HG03064 (cell line): ENCODE data around the gene OSBPL2.

Source experiments
- ATAC-seq: cut with Tn5 transposase; IDR thresholded peaks from one replicate; pipeline ENCODE4 v1.9.1; 2021; ENCODE audit warnings: low read depth; ENCODE audit not compliant: unreplicated experiment

The OSBPL2 gene

DNA sequence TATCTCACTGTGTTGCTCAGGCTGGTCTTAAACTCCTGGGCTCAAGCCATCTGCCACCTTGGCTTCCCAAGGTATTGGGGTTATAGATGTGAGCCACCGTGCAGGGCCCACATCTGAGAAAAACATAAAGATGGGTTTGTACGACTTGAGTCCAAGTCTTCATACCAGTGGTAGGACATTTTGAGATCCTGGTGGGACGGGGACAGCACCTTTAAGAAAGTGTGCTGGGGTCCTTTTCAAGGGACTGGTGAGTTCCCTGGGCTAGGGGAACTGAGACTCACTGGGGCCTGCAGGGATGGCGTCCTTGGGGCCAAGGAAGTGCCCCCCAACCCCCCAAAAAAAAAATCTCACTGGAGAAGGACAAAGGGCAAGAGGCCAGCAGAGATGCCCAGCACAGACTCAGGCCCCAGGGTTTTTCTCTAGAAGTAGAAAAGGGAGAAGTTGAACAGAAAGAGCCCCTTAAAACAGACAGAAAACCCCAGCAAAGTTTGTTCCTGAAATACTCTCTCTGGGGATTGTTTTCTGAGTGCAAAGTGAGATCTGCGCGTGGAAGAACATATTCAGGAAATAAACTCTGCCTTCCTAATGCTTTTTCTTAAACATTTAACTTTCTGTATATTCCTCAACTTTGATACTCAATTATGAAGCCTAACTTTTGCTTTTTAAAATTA, 10.7 kb downstream of the OSBPL2 start:
- no peak for ATAC-seq

DNA sequence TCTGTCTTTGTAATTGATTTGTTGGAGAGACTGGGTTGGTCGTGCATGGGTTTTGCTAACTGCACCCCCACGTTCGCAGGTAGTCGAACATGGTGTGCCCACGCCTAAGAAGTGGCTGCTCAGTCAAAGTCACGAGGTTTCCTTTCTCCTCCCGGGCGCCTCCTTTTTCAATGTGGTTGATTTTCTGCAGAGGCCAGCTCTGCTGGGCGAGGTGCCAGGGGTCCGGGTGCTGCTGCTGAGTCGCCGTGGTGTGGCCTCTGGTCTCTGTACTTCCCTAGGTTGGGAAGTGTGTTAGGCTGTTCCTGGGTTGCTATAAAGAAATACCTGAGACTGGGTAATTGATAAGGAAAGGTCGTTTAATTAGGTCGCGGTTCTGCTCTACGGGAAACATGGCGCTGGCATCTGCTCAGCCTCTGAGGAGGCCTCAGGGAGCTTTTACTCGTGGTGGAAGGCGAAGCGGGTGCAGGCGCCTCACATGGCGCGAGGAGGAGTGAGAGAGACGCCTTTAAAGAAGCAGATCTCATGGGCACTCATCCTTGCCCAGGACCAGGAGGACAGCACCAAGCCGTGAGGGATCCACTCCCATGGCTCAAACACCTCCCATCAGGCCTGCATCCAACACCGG, 14.1 kb downstream of the OSBPL2 start:
- no peak for ATAC-seq

DNA sequence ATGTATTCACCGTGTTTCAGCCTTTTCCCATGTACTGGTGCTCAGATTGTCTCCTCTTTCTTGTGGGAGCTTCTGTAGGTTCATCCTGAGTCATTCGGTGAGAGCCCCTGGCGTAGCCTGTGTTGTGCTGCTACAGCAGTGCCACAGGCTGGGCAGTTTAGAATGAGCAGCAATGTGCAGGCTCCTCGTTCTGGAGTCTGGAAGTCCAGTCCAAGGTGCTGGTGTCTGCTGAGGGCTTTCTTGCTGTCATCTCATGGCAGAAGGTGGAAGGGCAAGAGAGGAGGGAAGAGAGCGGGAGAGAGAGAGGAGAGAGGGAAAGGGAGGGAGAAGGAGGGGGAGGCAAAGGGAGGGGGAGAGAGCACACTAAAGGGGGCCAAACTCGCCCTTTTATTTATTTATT, 15.1 kb downstream of the OSBPL2 start:
- no peak for ATAC-seq

DNA sequence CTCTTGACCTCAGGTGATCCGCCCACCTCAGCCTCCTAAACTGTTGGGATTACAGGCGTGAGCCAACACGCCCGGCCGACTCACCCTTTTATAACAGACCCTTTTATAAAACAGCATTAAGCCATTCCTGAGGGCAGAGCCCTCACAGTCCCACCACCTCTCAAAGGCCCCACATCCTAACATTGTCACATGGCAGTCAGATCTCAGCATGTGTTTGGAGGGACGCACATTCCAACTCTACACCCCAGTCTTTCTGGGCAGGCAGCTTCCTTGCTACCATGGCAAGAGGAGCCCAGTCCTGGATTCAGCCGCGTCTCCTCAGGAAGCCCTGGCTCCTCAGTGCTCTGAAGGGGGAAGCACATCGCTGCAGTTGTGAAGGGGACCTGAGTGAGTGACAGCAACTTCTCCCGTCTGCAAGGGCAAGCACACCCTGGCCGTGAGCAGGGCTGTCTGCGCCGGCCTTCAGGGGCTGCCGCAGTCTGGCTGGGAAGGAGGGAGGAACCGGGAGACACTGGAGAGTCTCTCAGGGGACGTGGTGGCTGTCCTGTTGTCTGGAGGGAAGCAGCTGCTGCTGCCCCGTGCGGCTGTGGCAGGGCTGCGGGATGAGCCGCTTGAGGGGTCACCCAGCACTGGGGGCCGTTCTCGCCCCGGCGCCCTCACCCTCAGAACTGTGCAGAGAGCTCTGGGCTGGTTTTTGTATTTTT, 15.9 kb downstream of the OSBPL2 start:
- ATAC-seq: no peak

DNA sequence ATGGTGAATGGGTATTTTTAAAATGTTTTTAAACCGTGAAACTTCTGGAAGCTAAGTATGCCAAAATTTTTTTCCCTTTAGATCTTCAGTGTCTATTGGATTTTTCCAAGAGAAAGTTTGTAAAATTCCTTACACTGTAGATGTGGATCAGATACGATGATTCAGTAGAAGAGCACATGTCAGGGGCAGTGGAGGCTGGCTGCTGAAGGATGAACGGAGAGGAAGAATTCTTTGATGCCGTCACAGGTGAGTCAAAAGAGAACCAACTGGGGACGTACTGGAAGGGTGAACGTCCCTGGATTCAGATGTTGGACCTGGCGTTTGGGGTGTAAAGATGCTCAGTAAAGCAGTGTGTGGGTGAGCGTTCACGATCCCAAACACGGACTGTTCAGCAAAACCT, 17.7 kb downstream of the OSBPL2 start:
- no peak for ATAC-seq

DNA sequence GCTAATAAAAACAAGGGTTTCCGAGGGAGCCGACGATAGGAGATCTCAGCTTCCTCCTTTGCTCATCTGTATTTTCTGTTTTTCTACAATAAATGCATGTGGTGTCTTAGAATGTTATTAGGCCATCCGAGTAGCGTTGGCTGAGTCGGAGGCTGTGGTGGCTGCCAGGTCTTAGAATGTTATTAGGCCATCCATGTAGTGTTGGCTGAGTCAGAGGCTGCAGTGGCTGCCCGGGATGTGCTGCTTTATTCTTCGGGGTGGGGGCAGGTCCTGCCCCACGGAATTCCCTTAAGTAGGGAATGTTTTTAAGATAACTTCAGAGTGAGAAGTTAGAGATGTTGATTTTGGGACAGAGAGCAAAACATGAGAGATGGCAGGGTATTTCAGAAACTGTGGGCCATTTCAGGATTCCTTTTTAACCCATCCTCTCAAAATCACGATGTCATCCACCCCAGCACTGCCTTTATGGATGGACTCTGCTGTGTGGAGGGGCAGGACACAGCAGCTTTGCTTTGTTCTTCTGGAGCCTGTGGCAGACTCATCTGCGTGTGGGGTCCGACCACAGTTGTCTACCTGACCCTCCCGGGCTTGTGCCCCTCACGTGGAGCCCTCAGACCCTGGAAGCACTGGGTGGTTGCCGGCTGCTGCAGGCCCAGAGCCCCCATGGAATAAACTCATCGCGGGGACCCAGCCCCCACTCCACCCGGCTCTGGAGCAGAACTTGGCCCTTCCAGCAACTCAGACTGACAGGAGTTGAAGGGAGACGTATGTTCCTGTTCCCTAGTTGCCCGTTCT, 20.4 kb downstream of the OSBPL2 start:
- no peak for ATAC-seq

DNA sequence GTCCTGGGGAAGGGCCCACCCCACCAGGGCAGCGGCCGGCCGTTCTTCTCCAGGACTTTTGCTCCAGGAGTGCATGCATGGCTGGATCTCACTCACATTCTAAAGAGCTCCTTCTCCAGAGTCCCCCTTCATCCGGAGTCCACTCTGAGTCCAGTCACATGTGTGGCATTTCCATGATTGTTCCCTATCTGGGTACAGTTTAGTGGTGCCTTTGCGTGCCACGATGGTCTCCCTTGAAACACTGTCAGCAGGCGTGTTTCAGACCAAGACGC, 20.9 kb downstream of the OSBPL2 start:
- ATAC-seq: no peak

DNA sequence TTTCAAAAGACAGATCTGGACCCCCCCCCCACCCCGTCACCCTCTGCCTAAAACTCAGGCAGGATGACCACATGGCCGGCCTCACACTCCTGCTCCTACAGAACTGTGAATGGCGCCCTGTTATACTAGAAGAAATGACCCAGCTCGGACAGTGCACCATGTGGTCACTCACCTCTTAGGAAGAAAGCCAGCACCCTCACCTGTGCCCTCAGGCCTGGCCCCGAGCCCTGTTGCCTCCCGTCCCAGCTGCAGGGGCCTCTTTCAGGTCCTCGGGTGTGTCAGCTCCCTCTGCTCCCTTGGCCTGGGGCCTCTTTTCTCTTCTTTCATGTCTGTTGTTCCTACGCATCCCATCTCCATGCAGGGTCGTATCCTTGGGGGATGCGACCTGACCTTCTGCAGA, 23.7 kb downstream of the OSBPL2 start:
- no peak for ATAC-seq

DNA sequence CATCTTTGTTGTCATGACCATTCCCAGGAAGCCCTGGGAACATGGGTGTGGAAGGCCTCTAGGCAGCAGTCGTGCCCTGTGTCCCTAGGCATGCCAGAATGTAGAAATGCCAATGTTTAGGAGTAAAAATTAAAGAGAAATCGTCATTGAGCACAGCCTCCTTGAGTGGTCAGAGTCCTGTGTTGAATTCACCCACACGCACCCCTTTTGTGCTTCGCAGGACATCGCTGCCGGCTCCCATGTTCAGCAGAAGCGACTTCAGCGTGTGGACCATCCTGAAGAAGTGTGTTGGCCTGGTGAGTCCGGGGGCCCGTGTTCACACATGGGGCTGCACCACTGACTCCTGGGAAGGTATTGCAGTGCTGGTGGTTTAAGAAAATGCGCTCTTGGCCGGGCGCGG, 25.1 kb downstream of the OSBPL2 start:
- ATAC-seq: no peak

DNA sequence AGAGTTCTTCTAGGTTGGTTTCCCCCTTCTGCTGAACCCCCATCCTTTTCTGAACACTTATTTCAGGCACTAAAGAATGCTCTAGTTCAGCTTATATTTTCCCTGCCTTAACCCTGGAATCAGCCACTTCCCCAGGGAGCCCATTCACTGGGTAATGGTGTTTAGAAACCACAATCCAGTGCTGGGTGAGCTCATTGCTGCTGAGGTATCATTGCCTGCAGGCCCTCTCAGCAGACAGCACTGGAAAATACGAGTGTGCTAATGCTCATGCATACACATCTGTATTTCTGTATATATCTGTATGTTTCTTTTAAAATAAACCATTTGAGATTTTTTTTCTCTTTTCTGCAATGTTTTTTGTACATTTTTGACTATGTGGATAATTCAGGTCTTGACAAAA, 27.0 kb downstream of the OSBPL2 start:
- no peak for ATAC-seq

DNA sequence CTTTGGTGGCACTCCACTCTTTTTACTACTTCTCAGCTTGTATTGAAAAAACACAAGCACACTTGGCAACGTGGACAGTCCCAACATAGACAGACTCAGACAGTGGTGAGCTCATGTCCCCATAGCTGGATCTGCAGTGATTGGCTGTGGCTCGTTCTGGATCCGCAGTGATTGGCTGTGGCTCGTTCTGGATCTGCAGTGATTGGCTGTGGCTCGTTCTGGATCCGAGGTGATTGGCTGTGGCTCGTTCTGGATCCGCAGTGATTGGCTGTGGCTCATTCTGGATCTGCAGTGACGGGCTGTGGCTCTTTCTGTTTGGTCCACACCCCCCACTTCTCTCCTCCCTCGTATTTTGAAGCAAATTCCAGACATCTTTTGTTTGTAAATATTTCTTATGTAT, 28.0 kb downstream of the OSBPL2 start:
- ATAC-seq: no peak

DNA sequence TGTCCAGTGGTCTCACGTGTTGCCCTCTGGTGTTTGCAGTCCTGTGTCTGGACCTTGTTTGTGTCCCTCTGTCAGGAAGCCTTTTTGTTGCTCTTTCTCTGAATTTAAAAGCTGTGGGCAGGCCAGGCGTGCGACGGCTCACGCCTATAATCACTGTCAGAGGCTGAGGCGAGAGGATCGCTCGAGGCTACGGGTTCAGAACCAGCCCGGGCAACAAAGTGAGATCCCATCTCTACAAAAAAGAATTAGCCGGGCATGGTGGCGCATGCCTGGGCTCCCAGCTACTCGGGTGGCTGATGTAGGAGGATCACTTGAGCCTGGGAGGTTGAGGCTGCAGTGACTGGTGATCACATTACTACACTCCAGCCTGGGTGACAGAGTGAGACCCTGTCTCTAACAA, 28.5 kb downstream of the OSBPL2 start:
- ATAC-seq: no peak

DNA sequence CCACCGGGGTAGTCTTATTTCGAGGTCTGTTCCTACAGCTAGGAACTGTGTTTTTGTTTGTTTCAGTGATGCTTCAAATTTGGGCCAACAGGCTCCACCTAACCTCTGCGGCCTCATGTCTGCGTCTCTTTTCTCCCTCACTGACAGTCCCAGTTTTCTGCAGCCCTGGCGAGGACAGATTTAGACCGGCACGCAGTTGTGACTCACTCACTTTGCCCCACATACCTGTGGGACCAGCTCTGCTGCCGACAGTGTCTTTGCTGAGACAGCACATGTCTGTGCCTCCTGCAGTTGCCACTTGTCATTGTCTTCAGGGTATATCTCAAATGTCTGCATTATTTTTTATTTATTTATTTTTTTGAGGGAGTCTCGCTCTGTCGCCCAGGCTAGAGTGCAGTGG, 29.2 kb downstream of the OSBPL2 start:
- ATAC-seq: no peak

DNA sequence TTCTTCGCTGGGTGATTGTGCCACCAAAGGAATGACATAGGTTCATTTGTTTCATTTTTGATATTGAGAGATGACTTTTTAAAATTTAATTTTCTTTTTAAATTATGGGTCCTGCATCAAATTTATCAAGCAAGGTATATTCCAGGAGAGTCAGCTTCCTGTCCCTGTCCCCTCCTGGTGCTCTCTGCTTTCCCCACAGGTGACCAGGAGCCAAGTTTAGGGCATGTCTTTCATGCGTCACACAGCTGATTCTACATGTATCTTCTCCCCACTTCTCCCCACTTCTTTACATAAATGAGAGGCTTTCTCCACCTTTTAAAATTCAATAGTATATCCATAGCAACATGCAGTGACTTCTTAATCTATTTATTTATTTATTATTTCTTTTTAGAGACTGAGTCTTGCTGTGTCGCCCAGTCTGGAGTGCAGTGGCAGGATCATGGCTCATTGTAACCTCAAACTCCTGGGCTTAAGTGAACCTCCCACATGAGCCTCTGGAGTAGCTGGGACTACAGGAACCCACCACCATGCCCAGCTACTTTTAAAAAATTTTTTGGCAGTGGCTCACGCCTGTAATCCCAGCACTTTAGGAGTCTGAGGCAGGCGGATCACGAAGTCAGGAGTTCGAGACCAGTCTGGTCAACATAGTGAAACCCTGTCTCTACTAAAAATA, 30.0 kb downstream of the OSBPL2 start:
- no peak for ATAC-seq

DNA sequence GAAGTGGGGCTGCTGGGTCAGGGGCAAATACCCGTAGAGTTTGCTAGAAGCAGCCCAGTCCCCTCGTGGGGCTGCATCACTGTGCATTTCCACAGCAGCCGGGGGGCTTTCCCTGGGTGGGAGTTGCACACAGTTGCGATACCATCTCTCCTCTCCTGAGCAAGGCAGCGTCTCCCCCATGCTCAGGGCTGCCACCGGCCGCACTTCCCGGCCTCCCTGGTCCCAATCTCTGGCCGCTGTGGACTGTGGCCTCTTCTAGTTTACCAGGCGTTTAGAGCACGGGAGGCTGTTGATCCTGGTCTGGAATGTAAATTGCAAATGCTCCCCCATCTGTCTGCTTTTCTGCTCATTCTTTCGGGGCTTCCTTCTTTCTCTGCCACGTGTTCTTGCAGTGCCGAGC, 31.1 kb downstream of the OSBPL2 start:
- ATAC-seq: no peak

DNA sequence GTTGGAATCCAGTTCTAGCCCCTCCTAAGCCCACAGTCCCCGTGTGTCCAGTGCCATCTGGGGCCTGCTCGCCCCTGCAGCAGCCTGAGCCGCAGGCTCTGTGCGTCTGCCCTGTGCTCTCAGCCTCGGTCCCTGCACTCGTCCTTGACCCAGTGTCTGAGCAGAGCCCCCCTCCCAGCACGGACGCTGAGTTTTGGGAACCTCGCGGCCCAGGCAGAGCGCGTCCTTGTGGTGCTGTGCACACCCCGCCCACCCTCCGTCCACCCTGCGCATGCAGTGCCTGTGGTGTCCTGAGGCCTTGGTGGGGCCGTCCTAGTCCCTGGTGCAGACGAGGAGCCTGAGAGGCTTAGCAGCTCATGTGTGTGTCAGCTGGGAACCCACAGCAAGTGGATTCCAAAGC, 31.6 kb downstream of the OSBPL2 start:
- no peak for ATAC-seq

DNA sequence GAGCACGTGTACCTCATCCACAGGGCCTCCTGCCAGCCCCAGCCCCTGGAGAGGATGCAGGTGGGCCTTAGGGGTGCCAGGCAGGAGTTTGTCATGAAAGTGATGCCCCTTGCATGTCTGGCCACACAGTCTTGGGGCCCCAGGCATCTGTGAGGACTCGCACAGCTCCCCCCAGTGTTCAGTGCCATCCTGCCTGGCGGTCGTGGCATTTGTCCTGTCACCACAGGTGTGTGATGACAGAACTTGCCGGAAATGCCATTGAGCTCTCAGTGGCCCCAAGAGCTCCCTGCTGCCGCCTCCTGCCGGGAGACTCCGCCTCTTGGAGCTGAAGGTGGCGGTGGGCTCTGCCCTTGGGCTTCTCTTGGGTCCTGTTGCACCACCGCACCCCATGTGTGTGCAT, 33.9 kb downstream of the OSBPL2 start:
- no peak for ATAC-seq

DNA sequence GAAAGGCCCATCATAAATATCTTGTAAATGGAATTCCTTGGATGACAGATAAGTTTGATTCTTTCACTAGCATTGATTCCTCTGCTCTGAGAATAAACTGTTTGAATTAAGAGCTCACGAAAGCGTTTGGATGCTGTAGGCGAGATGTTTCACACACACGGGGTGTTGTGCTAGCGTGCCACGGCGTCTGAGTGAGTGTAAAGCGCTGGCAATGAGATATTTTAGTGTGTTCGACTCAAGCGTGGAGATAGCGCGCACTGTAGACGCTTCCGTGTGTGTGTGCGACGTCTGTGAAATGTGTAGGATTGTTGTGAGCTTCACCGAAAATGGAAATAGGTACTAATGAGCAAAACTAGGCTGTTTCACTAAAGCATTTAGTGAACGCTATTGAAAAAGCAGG, 35.1 kb downstream of the OSBPL2 start:
- no peak for ATAC-seq

DNA sequence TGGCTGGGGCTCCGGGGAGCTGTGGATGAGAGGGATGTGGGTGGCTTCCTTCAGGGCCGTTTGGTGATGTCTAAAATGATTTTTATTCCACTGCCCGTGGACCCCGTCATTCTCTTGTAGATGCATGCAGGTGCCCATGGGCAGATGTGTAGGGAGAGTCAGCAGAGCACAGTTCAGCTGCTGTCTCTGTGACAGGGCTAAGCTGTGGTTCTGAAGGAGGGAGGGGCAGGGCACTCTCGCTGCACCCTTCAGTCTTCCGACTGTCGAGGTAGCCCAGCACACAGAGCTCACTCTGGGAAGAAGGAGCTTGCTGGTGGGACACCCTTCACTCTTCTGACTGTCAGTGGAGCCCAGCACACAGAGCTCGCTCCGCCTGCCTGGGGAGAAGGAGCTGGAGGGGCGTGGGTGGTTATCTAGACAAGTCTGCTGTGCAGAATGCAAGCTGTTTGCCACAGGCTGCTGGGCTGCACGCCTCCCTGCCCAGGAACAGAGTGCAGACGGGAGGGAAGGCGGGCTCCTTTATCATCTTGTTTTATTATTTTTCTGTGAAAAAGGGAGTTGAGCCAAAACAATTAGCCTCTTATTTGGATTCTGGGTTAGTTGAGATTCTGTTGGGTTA, 36.1 kb downstream of the OSBPL2 start:
- no peak for ATAC-seq

DNA sequence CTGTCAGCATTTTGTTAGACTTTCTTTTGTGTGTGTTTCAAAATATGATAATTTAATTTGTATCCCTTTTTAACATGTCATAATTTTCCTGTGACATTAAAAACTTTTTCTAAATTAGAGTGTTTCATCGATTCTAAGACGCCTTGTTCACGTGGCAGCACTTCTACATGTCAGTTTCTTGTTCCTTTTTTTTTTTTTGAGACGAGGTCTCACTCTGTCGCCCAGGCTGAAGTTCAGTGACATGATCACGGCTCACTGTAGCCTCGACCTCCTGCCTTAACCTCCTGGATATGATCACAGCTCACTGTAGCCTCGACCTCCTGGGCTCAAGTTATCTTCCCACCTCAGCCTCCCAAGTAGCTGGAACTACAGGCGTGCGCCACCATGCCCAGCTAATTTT, 36.9 kb downstream of the OSBPL2 start:
- no peak for ATAC-seq

DNA sequence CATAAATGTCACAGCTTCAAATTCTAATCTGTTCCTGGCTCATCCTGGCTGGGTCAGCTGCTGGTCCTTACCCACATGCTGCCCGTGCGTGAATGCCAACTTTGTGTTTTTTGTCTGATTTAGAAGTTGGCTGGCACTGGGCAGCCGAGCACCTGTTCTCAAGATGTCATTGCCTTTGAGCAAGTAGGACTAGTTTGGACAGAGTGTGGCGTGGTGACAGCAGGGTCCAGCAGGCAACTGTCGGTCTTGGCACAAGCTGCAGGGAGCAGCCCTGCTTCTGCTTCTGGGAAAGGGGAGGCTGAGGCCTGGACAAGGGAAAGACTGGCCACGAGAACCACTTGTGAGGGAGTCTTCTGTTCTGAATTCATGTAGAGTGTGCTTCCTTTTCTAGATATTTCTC, 38.1 kb downstream of the OSBPL2 start:
- ATAC-seq: no peak
